Stimulated activated CD4-positive, alpha-beta T cell treated with anti-CD3 and anti-CD28 coated beads, Interleukin-12 subunit alpha, Interleukin-12 subunit beta, amount 100 ng/mL, for 24 hours (primary cell): Measurements from ENCODE around the gene CDIPT.
"Not testable (repeated sequence)": the region's sequence is repeated elsewhere in the genome, so short reads cannot be mapped to it uniquely, and the experiment has no call there.

Source experiments
- DNase-seq, 2 experiments: peaks; one replicate each; pipeline ENCODE4 v3.0.0-alpha.2; 2020; ENCODE audit warnings: low read depth in 2 of 2

CDIPT gene

DNA sequence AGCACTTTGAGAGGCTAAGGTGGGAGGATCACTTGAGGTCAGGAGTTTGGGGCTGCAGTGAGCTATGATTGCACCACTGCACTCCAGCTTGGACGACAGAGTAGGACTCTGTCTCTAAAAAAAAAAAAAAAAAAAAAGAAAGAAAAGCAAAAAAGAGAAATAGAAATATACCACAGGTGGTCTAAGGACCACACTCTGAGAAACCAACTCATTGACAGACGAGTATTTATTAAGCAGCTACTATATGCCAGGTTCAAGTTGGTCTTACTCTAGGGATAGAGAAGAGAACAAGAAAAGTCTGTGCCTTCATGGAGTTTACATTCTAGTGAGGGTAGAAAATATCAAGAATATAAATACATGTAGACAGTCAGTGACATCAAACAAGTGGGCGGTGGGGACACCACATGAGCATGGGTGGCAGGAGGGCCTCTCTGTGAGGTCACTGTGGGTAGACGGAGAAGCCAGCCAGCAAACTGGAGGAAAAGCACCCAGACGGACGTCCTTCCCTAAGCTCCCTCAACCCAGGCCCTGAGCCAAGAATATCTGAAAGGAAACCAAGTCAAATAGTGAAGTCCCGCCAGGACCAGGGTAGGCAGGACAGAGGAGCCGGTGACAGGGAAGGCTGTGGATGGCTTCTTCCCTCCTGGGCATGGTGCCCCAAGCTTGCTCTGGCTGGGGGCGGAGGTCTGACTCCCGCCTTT is 4.7 kb downstream of the CDIPT start:
- DNase-seq: no peak

DNA sequence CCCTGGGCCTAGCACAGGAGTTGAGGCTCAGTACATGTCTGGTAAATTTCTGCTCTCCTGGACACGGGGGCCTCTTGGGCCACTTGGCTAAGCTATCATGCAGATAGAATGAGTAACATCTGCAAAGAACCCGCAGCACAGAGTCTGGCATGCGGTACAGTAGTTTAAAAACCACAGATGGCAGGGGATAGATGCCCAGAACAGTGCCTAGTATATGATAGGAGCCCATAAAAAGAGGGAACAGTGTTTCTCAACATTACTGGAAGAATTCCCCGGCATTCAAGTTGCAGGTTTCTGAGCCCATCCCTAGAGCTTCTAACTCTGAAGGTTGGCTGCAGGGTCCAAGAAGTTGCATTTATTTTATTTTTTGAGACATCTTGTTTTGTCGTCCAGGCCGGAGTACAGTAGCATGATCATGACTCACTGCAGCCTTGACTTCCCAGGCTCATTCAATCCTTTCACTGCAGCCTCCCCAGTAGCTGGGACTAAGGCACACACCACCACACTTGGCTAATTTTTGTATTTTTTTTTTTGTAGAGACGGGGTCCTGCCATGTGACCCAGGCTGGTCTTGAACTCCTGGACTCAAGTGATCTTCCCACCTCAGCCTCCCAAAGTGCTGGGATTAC is 5.8 kb downstream of the CDIPT start:
- DNase-seq: no peak

DNA sequence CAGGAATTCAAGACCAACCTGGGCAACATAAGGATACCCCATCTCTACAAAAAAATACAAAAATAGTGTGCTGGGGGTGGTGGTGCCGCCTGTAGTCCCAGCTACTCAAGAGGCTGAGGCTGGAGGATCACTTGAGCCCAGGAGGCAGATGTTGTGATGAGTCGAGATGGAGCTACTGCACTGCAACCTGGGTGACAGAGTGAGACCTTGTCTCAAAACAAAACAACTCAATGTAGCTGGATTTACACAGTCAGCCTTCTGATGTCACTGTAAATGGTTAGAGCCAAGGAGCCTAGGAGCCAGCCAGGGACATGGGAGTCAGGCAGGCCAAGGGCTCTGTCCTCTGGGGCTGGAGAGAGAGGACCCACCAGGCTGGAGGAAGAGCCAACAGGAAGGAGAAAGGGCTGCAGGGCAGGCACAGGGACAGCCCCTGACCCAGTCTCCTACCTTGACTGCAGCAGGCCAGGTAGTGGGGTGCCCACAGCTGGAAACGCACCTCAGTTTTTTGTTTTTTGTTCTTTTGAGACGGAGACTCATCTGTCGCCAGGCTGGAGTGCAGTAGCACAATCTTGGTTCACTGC is 8.4 kb downstream of the CDIPT start:
- DNase-seq: no peak

DNA sequence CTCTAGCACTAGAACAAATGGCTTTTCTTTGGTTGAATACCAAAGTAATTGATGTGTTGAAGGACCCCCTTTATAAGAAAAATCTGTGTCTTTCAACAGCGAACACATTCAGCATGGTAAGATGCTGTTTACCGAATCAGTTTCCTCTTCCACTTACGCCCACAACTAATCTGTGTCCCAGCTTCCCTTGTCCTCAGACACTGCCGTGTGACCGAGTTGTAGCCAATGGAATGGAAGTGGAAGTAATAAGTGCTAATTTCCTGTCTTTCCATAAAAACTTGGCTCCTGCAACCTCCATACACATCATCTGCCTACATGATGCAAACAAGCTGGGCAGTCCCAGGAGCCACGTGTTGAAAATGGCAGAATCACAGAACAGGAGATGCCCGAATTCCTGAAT is 10.4 kb downstream of the CDIPT start:
- DNase-seq: no peak

DNA sequence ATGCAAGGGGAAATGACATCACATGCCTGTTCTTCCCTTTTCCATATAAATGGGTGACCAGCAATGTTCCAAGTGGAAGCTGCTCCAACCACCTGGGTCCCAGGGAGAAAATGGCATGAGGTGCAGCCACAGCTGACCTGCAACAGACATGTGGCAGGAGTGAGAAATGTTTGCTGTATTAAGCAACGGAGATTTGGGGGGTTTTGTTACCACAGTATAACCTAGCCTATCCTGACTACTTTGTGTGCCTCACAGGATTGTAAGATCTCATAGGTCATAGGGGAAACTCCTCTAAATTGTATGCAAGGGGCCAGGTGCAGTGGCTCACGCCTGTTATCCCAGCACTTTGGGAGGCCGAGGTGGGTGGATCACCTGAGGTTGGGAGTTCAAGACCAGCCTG is 12.0 kb downstream of the CDIPT start:
- no peak for DNase-seq

DNA sequence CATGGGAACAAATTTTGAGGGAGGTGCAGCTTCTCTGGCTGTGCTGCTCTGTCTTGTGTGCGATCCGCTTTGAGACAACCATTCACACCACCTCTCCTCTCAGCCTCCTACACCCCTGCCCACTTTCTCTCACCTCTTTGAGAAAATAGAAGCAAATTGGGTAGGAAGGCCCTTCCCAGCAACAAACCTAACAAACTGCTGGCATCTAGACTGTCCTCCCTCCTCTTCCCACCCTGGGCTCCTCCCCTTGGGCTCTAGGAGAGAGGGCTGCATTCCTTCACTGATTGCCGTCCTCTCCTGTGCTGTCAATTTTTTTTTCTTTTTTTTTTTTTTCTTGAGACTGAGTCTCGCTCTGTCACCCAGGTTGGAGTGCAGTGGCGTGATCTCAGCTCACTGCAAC is 13.5 kb downstream of the CDIPT start:
- DNase-seq: no peak

DNA sequence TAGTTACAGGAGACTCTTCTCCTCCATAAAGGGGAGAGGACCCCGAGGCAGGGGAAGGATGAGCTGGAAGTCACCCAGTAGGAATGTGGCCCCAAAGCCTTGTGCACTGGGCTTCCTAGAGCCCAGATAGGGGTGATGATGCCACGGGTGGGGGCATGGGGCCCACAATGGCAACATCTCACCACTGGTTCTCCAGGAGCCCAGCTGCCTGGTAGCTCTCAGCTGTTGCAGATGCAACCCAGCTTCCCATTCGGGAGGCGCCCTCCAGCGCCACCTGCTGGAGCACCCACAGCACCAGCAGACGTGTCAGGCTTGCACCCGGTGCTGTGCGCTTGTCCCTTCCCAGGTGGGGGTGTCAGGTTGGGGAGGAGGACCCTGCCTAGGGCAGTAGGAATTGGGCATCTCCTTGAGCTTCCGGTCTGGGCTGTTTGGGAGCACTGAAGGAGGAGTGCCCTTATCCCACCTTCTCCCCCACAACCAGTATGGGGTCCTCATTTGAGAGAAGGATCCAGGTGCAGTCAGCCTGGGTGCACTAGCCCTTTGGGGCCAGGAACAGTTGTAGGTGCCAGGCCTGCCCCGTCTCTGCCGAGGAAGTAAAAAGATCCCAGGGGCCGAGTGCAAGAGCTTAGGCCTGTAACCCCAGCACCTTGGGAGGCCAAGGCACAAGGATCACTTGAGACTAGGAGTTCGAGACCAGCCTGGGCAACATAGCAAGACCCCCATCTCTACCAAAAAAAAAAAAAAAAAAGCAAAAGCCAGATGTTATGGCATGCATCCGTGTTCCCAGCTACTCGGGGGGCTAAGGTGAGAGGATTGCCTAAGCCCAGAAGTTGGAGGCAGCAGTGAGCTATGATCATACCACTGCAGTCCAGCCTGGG is 14.4 kb downstream of the CDIPT start:
- DNase-seq: peak; percentile 61 to 77

DNA sequence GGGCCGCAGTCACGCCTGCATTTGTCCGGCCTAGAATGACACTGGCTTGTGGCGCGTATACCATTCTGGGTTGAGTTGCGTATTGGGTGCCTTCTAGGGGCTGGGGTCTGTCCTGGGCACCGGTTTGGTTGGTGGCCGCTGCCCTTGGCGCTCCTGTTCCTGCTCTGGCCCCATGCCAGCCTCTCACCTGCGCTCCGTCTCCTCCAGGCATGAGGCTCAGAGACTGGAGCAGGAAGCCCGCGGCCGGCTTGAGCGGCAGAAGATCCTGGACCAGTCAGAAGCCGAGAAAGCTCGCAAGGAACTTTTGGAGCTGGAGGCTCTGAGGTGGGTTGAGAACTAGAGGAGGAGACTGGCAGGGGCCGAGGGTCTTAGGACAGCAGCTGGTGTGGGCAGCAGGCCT is 17.4 kb downstream of the CDIPT start:
- DNase-seq: no peak

DNA sequence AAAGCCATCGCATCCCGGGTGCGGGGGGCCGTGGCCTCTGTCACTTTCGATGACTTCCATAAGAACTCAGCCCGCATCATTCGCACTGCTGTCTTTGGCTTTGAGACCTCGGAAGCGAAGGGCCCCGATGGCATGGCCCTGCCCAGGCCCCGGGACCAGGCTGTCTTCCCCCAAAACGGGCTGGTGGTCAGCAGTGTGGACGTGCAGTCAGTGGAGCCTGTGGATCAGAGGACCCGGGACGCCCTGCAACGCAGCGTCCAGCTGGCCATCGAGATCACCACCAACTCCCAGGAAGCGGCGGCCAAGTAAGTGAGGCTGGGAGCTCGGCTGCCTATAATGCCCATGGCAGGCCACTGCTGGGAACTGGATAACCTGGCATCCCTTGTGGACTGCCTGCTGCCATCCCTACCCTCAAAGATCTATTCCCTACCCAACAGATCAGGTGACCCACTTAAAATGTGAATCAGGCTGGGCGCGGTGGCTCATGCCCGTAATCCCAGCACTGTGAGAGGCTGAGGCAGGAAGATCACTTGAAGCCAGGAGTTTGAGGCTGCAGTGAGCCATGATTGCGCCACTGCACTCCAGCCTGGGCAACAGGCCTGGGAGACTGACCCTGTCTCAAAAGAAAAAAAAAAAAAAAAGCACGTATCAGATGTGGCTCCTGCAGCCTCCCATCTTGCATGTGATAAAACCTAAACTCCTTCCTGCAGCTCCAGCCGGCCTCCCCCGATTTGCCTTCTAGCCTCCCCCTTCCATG is 18.3 kb downstream of the CDIPT start:
- DNase-seq: no peak

DNA sequence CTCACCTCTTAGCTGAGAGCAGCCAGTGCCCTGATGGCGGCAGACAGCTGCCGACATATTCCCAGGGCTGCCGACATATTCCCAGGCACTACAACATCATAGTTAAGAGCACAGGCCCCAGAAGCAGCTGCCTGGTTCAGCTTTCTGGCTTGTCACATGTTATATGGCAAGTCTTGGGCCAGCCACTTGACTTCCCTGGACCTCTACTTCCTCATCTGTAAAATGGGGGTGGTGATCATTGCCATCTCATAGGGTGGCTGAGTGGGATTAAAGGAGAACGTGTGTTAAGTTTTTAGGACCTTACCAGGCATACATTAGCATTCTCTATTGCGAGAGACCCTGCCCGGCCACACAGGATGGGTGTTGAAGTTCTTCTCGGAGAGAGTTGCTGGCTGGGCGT is 19.1 kb downstream of the CDIPT start:
- DNase-seq: no peak

DNA sequence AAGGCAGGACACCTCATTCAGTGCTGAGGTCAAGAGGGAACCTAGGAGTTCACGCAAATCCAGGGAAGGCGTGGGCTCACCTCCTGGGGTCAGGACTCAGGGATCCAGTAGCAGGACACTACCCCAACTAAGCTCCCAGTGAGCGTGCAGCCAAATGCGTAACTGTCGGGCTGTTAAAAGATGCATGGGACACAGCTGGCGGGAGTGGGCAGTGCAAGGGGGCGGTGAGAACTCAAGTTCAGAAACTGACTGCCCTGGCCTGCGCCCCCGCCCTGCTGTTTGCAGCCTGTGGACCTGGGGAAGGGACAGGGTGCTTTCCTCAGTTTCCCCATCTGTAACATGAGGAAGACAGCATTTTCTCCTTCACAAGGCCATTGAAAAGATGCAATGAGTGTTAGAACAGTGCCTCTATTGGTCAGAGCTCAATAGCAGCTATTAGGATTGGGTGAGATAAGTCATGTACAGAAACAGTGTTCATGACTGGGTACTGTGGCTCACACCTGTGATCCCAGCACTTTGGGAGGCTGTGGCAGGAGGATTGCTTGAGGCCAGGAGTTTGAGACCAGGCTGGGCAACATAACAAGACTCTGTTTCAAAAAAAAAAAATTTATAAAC is 20.2 kb downstream of the CDIPT start:
- no peak for DNase-seq

DNA sequence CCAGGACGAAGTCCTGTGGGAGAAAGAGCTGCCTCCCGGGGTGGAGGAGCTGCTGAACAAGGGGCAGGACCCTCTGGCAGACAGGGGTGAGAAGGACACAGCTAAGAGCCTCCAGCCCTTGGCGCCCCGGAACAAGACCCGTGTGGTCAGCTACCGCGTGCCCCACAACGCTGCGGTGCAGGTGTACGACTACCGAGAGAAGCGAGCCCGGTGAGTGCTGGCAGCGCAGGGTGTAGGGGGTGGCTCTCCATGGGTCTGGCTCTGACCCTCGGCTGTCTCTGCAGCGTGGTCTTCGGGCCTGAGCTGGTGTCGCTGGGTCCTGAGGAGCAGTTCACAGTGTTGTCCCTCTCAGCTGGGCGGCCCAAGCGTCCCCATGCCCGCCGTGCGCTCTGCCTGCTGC is 21.4 kb downstream of the CDIPT start:
- DNase-seq: no peak

DNA sequence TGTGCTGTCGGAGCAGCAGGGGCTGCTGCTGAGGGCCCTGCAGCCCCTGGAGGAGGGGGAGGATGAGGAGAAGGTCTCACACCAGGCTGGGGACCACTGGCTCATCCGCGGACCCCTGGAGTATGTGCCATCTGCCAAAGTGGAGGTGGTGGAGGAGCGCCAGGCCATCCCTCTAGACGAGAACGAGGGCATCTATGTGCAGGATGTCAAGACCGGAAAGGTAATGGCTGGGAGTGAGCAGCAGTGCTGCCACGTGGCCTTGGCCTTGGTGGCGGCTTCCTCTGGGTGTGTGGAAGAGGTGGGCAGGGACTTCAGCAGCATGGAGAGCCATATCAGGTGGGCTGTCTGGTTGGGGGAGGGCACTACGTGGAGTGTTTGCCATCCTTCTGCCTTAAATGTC is 22.8 kb downstream of the CDIPT start:
- DNase-seq: no peak

DNA sequence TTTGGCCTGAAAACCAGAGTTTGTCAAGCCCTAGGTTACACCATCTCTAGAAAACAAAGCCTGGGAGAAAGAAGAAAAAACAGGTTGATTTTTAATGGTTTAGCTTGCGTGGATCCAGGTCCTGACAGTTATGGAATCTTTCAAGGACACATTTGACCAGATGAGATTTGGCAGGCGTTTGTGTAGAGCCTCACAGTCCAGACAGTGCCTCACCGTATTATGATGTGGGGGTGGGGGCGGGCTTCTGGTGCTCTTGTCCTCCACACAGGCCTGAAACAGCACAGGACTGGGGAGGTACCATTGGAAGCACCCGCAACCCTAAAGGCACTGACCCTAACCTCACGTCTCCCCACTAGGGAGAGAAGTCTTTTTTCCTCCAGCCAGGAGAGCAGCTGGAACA is 23.2 kb downstream of the CDIPT start:
- DNase-seq: no peak

DNA sequence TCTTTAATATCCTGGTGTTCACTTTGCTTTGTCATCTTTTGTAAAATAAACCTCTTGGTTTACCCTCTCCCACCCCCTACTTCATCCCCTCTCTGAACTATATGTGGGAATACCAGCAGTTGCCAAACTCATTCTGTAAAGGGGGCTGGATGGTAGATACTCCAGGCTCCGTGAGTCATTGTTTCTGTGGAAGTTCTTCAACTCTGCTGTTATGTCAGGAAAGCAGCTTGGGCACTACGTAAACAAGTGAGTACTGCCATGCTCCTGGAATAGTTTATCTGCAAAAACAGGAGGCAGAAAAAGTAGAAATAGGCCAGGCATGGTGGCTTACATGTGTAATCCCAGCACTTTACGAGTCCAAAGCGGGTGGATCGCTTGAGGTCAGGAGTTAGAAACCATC is 25.2 kb downstream of the CDIPT start:
- DNase-seq: no peak

DNA sequence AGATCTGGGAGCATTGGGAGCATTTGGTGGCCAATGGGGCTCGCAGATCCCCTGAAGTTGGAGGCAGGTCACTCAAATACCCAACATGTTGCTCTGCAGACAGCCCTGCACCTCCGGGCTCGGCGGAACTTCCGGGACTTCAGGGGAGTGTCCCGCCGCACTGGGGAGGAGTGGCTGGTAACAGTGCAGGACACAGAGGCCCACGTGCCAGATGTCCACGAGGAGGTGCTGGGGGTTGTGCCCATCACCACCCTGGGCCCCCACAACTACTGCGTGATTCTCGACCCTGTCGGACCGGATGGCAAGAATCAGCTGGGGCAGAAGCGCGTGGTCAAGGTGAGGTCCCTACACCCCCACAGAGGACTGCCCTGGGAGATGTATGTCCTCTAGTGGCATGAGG is 26.4 kb downstream of the CDIPT start:
- no peak for DNase-seq

DNA sequence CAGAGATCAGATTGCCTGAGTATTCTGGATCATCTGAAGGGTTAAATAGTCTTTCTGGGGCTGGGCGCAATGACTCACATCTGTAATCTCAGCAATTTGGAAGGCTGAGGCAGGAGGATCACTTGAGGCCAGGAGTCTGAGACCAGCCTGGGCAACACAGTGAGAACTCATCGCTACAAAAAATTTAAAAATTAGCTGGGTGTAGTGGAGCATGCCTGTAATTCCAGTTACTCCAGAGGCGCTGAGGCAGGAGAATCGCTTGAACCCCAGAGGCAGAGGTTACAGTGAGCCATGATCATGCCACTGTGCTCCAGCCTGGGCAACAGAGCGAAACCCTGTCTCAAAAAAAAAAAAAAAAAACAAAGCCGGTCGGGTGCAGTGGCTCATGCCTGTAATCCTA is 27.1 kb downstream of the CDIPT start:
- no peak for DNase-seq

DNA sequence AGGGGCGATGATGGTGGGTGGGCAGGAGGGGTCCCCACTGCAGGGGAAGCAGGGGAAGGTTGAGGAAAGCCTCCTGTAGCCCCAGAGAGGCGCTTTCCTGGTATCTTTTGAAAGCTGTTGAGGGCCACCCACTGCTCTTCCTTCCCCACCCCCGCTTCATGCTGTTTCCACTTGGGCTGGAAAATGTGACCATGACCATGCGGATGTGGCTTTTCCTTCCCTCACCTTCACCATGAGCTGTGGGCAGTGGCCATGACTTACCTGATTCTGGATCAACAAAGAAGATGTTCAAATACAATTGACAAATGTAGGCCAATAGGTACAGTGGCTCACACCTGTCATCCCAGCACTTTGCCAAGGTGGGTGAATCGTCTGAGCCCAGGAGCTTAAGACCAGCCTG is 28.9 kb downstream of the CDIPT start:
- DNase-seq: no peak

DNA sequence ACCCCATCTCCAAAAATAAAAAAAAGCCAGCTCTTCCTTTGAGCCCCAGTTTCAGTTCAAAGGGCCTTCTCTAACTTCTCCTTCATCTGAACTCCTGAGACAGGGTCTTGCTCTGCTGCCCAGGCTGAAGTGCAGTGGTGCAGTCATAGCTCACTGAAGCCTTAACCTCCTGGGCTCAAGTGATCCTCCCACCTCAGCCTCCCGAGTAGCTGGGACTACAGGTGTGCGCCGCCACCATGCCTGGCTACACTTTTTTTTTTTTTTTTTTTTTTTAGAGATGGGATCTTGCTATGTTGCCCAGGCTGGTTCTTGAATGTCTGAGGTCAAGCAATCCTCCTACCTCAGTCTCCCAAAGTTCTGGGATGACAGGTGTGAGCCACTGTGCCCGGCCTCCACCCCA is 29.8 kb downstream of the CDIPT start:
- not testable (repeated sequence) for DNase-seq

DNA sequence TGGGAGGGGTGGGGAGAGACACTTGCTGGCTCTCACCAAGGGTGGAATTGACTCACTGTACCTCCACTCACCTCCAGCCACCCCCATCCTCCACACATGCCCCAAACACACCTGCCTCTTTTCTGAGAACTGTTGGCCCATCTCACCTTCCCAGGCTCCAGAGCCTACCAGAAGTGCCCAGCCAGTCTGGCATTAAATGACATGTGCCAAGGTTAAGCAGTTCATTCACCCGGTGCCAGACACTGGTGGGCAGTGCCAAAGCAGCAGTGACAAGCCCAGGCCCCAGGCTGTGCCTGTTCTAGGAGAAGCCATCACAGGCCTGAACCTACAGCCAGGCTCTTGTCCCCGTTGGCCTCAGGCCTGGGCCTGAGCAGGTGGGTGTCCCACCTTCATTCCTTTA is 31.5 kb downstream of the CDIPT start:
- DNase-seq: no peak

DNA sequence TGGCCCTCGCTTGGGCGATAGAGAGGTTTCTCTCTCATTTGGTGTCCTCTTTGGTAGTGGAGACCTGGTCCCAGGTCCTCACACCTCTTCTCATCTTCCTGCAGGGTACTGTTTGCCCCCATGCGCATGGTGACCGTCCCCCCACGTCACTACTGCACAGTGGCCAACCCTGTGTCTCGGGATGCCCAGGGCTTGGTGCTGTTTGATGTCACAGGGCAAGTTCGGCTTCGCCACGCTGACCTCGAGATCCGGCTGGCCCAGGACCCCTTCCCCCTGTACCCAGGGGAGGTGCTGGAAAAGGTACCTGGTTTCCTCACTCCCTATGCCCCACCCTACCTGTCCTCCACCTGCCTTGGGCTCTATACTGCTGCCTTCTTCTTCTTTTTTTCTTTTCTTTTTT is 32.3 kb downstream of the CDIPT start:
- no peak for DNase-seq

DNA sequence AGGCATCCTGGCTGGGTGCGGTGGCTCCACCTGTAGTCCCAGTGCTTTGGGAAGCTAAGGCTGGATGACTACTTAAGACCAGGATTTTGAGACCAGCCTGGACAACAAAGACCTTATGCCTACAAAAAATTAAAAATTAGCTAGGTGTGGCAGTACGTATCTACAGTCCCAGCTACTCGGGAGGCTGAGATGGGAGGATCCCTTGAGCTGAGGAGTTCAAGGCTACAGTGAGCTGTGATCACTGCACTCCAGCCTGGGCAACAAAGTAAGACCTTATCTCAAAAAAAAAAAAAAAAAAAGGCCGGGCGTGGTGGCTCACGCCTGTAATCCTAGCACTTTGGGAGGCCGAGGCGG is 36.7 kb downstream of the CDIPT start:
- no peak for DNase-seq
